HG03095 (cell line): ENCODE measurements around the gene AGPAT3.

Experiments
- ATAC-seq: cut with Tn5 transposase; IDR thresholded peaks from one replicate; pipeline ENCODE4 v1.9.1; 2021; ENCODE audit warnings: moderate library complexity; ENCODE audit not compliant: unreplicated experiment

AGPAT3 gene

DNA sequence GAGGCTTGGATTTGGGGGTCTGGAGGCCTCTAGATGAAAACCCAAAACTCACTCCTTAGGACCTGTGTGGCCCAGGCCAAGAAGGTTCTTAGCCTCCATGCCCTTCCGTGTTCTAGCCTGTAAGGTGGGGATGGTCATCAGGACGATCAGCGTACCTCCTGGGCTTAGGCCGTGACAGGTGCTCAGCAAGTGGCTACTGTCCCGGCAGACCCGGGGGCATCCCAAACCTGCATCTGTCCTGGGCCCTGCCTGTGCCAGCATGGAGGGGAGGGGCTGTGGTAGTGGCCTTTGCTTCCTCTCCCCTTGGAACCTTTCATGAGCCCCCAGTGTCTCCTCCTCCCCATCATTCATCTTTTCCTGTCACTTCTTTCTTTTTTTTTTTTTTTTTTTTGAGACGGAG lies 124.4 kb downstream of the AGPAT3 start:
- ATAC-seq, result no peak

DNA sequence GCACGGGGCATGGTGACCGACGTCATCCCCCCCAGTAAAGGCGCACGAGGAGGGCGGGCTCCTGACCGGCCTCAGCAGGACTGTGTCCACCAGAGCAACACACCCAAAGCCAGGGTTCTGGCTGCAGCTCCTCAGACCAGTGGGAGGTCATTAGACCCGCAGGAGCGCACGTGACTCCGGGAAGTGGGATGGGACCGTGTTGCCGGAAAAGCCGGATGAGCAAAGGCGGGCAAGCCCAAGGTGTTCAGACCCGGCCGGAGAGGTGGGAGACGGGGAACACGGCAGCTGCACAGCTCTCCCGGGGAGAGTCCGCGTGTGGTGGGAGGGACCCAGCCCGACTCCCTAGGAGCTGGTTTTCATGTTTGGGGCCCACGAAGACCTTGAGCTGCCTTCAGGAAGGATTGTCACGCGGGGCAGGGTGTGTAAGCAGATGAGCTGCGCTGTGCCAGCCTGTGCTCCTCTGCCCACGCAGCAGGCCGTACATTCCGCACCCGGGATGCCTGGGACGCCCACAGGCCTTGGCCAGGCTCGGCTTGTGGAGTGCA lies 126.5 kb downstream of the AGPAT3 start:
- ATAC-seq, result no peak

DNA sequence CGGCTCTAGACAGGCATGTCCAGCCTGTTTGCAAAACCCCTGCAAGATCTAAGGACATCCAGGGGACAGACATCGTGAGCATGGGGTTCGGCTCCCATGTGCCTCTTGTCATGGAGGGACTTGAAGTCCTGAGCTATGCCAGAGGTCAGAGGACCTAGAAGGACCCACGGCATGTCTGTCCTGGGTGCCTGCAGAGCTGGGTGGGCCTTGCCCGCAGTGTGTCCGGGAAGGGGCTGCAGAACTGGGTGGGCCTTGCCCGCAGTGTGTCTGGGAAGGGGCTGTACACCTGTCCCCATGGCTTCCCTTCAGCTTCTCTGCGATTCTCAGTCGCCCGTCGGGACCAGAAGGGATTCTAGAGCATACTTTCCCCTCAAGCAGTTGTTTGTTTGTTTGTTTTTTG lies 127.1 kb downstream of the AGPAT3 start:
- ATAC-seq, result no peak

DNA sequence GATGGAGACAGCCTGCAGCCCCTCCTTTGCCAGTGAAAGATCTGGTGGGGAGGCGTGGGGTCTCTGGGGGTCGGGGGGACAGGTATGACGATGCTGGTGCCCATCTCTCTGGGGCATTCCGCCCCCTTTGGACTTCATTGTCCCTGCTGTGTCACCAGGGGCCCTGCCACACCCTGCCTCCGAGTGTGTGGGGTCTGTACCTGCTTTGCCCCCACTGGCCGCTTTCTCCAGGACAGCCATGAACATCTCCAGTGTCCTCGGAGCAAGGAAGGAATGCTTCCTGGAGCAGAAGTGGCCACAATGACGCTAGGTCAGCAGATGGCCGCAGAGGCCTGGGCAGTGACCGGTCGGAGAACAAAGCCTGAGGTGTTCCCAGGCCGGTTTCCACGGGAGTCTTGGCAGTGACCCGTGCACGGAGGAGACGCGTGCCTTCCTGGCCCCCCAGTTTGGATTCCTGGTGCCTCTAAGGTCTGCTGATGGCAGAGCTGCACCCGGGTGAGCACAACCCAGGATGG lies 128.5 kb downstream of the AGPAT3 start:
- no peak for ATAC-seq

DNA sequence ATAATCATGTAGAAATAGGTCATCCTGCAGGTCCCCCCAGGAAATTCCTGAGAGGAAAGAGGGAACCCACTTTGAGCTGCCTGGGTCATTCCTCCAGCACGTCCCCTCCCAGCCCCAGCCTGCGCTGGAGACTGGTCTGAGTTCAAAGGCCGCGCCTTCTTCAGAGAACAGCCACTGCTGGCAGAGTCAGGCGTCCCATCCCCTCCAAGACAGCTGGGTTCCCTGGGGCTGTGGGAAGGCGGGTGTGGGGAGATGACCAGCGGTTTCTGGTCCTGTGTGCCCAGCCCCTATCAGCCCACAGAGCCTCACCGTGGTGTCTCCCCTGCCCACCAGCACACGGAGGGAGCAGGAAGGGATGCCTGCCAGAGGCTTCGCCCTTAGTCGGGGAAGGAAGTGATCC lies 129.1 kb downstream of the AGPAT3 start:
- no peak for ATAC-seq

DNA sequence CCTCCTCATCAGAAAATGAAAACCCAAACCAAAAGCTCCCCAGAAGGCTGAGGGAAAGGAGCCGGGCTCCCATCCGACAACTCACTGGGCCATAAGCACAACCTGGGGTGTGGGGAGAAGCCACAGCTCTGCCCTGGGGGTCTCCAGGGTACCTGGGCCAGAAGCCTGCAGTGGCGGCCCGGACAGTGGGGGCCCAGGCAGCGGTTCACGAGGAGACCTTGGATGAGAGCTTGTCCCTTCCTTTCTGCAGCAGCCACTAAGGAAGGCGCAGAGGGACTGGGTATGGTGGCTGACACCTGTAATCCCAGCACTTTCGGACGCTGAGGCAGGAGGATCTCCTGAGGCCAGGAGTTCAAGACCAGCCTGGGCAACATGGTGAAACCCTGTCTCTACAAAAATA lies 129.6 kb downstream of the AGPAT3 start:
- no peak for ATAC-seq

DNA sequence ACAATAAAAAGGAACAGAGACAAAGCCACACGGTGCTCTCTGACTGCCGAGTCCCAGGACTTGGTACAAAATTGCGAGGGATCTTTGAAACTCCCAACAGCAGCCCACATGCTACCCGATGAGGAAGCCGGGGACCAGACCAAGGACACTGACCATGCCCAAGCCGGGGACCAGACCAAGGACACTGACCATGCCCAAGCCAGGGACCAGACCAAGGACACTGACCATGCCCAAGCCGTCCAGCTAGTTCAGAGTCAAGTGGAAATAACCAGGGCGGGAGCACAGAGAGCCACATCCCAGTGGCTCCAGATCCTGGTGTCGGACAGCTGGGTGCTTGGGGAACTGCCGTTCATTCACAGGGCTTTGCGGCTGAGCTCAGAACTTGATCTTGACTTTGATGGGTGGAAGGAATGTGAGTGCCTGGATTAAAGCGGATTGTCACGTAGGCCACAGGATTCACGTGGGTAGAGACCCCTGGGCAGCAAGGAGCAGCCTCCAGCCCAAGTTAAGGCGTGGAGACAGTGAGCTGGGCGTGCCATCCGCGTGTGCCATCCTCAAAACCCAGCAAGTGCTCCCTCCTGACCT lies 130.6 kb downstream of the AGPAT3 start:
- no peak for ATAC-seq

DNA sequence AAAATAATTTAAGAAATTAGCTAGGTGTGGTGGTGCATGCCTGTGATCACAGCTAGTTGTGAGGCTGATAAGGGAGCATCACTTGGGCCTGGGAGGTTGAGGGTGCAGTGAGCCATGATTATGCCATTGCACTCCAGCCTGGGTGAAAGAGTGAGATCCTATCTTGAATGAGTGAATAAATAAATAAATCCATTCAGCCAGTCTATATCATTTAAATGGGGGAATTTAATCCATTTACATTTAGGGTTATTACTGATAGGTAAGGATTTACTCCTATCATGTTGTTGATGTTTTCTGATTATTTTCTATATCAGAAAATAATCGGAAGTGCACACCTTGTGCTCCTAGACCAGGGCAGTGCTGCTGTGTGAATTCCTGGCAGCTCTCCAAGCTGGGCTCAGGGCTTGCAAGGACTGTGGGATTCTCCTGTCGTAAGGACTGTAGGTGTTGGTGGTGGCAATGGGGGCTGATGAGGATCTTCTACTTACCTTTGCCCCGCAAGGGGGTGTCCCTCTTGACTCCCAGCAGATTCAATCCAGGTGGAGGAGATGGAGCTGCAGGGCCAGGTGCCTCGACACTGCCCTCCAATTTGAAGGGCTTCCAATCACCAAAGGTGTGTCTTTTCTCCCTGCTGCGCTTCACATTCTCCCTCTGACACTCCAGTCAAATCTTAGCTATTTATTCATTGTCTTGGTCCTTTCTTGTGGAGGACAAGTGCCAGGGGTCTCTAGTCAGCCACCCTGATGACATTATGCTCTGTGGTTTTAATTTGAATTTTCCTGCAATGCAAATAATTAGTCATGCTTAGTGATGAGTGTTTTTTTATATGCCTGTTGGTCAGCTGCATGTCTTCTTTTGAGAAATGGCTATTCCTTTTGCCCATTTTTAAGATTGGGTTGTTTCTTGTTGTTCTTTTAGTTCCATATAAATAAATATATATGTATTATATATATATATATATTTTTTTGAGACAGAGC lies 133.0 kb downstream of the AGPAT3 start:
- ATAC-seq, result no peak

DNA sequence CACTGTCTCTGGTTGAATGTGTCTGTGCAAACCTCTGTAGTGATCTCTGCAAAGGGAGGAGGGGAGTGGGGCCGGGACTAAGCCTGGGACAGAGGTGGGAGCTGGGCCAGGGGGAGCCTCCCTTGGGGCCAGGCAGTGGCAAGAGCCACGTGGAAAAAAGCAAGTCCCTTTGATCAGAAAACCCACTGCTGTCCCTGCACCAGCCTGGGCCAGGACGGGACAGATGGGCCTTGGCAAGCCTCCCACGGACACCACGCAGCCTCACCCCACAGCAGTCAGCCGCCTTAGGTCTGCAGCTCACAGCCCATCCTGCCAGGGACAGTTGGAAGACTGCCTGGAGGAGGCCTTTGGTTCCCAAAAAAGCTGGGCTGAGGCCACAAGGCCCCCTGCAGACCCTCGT lies 135.3 kb downstream of the AGPAT3 start:
- ATAC-seq, result no peak

DNA sequence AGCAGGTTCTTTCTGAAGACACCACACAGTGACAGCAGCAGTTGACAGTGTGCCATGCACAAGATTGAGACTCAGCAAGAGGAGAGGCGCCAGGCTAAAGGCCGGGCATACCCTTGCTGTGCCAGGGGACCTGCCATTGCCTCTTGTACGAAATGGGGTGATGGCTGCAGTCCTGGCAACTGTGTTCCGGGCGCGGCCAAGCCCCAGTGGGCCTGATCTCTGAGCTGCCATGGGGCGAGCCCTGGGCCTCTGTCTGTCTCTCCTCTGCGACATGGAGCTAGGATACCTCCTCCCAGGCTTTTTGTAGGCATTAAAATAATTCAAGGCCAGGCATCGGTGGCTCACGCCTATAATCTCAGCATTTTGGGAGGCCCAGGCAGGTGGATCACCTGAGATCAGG lies 137.5 kb downstream of the AGPAT3 start:
- no peak for ATAC-seq

DNA sequence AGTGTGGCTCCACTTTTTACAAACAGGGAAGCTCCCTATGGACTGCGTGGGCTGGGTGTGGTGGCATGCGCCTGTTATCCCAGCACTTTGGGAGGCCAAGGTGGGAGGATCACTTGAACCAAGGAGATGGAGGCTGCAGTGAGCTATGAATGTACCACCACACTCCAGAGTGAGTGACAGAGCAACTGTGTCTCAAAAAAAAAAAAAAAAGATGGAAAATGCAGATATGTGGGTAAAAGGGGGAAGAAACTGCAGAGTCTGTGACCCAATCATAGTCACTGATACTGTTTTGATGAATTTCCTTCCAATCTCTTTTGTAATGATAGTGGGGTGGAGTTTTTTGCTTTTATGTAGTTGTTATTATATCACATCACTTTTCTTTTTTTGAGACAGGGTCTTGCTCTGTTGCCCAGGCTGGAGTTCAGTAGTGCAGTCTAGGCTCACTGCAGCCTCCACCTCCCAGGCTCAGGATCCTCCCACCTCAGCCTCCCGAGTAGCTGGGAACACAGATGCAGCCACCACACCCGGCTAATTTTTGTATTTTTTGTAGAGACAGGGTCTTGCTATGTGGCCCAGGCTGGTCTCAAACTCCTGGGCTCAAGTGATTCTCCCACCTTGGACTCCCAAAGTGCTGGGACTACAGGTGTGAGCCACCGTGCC lies 138.4 kb downstream of the AGPAT3 start:
- ATAC-seq, result no peak

DNA sequence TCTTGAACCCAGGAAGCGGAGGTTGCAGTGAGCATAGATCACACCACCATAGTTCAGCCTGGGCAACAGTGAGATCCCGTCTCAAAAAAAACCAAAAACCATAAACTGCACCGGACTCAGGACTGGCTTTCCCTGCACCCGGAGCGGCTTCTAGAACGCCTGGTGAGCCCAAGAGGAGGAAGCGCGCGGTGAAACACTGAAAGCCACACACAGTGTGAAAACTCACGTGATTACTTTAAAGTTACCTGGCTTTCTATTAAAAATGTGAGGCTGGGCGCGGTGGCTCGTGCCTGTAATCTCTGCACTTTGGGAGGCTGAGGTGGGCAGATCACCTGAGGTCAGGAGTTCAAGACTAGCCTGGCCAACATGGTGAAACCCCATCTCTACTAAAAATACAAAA lies 140.0 kb downstream of the AGPAT3 start:
- ATAC-seq, result no peak

DNA sequence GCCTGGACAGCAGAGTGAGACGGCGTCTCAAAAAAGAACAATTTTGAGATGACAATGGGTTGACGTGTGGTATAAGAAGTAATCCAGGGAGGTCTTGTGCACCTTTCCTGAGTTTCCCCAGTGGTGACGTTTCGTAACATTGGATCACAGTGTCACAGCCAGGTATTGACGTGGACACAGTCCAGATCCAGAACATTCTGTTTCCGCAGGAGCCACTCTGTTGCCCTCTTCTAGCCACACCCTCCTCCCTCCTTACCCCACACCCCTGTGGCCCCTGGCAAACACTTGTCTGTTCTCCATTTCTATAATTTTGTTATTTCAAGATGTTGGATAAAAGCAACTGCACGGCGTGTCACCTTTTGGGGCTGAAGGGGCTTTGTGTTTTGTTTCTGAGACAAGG lies 140.6 kb downstream of the AGPAT3 start:
- ATAC-seq, result no peak

DNA sequence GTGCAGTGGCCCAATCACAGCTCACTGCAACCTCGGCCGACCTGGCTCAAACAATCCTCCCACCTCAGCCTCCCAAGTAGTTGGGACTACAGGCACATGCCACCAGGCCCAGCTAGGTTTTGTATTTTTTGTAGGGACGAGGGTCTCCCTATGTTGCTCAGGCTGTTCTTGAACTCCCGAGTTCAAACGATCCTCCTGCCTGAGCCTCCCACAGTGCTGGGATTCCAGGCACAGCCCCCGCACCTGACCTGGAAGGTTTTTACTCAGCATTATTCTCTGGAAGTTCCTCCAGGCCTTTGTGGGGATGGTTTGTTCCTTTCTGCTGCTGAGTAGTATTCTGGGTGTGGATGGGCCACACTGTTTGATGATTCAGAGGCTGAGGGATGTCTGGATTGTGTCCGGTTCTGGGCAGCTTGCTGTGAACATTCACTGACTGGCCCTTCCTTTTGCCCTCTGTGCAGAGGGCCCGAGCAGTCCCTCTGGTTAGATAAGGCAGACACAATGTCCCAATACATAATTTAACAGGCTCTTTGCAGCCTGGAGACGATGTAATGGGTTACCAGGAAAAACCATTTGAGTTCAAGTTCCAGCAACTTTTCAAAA lies 141.1 kb downstream of the AGPAT3 start:
- no peak for ATAC-seq

DNA sequence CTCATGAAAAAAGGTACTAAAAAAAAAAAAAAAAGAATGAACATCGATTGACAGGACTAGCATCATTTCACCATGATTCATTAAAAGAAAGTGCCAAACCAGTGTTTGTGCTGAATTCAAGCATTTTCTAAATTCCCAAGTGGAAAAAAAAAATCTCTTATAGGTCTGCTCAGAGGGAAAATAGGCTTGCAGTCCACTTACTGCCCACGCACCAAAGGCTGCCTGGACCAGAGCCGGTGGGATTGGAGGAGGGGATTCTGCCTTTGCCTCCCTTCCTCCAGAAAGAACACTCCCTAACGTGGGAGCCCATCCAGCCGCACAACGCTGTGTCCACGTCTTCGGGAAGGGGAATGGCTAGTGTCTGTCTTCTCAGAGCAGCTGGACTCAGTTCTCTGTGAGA lies 141.6 kb downstream of the AGPAT3 start:
- ATAC-seq, result no peak

DNA sequence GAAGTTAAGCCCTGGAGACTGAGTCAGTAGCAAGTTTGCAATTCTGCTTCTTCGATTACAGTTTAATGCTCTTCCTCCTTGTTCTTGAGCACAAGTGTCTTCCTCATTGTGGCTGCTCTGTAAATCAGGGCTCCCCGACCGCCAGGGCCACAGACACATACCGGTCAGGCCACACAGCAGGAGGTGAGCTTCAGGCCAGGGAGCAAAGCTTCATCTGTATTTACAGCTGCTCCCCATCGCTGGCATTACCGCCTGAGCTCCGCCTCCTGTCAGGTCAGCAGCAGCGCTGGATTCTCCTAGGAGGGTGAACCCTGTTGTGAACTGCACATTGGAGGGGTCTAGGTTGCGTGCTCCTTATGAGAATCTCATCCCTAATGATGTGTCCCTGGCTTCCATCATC lies 145.4 kb downstream of the AGPAT3 start:
- no peak for ATAC-seq

DNA sequence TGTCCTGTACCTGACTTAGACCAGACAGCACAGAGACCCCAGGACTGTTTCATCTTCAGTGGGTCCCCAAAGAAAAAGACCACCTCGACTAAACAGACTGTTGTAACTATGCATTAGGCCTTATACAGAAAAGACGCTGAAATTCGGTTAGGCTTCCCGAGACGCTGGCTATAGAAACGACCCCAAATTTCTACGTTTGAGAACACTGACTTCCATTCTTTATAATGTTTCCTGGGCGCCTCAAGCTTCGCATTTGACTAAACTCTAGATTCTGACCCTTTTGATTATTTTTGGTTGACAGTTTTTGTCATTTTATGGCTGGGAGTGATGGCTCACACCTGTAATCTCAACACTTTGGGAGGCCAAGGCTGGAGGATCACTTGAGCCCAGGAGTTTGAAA lies 146.1 kb downstream of the AGPAT3 start:
- no peak for ATAC-seq

DNA sequence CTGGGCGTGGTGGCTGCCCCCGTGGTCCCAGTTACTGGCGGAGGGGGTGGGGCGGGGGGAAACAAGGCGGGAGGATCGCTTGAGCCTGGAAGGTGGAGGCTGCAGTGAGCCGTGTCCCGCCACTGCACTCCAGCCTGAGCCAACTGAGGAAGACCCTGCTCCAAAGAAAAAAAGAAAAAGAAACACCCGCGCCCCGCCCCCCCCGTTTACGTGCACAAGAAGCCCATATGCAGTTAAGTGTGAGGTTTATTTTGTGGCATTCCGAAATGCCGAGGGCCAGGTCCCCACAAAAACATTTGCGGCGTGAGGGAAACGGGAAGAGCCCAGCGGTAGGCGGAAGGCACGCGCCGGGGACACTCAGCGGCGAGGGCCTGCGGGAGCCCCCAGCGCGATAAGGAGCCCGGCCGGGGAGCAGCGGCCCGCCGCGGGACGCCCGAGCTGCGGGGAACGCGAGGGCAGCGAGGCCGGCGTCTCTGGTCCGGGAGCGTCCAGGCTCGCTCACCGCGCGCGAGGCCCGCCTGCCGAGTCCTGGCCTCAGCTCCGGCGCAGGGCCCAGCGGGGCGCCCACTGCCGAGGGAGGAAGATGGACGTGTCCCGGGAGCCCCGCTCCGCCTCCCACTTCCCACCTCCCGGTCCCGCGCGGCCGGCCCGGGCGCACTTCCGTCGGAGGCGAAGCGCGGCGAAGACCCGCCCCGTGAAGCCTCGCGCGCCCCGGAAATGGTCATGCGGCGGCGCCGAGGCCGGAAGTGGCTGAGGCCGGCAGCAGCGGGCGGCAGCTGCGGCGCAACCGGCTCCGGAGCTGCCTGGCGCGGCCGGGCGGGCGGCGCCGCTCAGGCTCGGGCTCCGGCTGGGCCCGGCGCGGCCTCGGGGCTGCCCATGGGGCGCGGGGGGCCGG lies 146.8 kb downstream of the AGPAT3 start, which contains the start of gene TRAPPC10:
TRAPPC10 (plus strand) TSS at position 731 of the 895 bp plus-strand sequence. CDS start 185 bp downstream, outside the sequence.
- peak; percentile 47 for ATAC-seq

DNA sequence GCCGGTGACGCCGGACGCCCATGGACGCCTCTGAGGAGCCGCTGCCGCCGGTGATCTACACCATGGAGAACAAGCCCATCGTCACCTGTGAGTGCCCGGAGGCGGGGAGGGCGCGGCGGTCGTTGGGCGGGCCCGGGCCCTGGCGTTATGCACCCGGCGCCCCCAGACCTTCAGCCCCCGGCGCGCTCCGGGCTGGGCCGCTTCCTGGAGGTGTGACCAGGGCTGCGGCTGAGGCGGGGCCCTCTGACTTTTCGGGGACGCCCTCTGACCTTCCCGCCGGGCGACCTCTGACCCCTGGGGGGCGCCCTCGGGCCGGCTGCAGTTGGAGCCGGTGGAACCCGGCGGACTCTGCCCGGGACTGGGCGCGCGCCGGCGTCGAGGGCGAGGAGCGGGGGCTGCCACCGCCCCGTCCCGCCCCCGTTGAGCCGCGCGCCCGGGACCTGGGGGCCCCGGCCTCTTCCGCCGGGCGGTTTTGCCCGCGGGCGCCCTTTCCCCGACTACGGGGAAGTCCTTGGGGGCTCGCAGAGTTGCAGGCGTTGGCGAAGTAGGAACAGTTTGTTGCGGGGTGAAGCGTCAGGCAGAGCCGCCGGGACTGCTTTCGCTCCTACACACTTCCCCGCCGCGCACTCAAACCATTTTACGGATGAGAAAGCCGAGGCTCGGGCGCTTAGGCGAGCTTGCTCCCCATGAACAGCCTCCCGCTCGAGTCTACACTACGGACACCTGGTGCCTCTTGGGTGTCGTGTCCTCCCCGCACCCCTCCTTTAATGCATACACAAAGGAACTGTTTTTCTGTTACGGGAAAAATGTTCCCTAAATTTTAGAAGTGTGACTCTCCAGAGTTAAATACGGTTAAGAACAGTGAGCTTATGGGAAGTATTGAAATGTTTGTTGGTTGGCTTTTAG lies 147.7 kb downstream of the AGPAT3 start:
- ATAC-seq, result peak; percentile 61
